OCI-LY1 (cell line): Measurements from ENCODE around the gene IBA57.

ENCODE experiments used
- EZH2 ChIP-seq: fragments of 200-600 bp; sonication (generic), shearing (Covaris generic); IDR thresholded peaks from 2 replicates; pipeline ENCODE4 v1.8.0; 2017; ENCODE audit warnings: borderline replicate concordance, mixed run types, mild to moderate bottlenecking, antibody characterized with exemption, low read length, moderate library complexity, mixed read lengths
- TF ChIP-seq, protein P1 (sequence below): fragments of 200-600 bp; sonication (generic), shearing (Covaris generic); IDR thresholded peaks from 2 replicates; pipeline ENCODE4 v1.5.1; 2017; ENCODE audit warnings: mild to moderate bottlenecking, antibody characterized with exemption, low read length, moderate library complexity, mixed read lengths

DNA sequence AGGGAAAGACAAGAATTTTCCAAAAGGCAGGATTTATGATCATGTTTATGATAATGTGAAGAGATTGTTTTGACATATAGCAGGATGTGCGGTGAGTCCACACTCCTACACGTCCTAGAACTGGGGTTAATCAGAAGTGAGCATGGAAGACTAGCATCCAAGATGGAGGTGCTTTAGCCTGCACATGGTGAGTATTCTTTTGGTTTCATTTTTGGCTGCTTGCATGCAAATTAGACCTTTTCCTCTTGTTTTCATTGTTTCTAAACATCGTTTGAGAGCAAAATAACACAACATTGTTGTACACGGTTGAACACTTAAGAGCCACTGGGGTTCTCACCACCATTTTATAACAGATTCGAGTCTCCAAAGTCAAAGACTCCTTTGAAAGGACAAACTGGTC, 40.4 kb upstream of the IBA57 start:
- TF ChIP-seq, protein P1, sequence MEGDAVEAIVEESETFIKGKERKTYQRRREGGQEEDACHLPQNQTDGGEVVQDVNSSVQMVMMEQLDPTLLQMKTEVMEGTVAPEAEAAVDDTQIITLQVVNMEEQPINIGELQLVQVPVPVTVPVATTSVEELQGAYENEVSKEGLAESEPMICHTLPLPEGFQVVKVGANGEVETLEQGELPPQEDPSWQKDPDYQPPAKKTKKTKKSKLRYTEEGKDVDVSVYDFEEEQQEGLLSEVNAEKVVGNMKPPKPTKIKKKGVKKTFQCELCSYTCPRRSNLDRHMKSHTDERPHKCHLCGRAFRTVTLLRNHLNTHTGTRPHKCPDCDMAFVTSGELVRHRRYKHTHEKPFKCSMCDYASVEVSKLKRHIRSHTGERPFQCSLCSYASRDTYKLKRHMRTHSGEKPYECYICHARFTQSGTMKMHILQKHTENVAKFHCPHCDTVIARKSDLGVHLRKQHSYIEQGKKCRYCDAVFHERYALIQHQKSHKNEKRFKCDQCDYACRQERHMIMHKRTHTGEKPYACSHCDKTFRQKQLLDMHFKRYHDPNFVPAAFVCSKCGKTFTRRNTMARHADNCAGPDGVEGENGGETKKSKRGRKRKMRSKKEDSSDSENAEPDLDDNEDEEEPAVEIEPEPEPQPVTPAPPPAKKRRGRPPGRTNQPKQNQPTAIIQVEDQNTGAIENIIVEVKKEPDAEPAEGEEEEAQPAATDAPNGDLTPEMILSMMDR = no peak
- TF ChIP-seq EZH2 = no peak
